Measurements from ENCODE around the gene SKIDA1.
A peak's percentile ranks its signal among the peaks of the same experiment; 100 is the strongest.

The SKIDA1 gene

DNA sequence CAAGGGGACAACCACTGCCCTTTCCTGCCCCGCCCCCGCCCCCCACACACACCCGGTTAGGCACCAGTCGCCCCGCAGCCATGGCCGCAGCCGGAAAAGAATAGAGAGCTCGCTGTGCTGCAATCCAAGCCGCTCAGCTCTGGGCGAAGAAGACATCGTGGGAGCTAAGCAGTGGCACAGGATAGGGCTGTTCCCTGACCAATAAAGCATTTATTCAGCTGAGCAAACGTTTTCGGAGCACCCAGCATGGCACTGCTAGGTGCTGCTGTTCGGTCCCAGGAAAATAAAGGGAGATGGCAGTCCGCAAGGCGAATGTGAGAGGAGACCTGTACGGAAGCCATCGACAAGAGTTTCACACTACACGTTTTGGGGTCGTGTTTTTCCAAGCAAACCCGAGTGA, 18.3 kb downstream of the SKIDA1 start:
- Histone ChIP-seq H3K4me2 (ENCODE audit: low read depth, low read length, poor library complexity, severe bottlenecking) (no peak overlapping the region), H3F3A (ENCODE audit: low read depth) (no peaks in the 10 kb centered on the region), H3K4me1 (ENCODE audit: insufficient read depth, low read length, poor library complexity, severe bottlenecking) (peaks cover 8% of the 10 kb centered on the region), H3K36me3 (ENCODE audit: insufficient read depth, low read length) (no peaks in the 10 kb centered on the region), H3K27me3 (ENCODE audit: insufficient read depth, low read length, poor library complexity, severe bottlenecking) (no peaks in the 10 kb centered on the region), H3K9me3 (ENCODE audit: insufficient read depth, low read depth, low read length) (no peaks in the 10 kb centered on the region), H3K9me2 (replicated peaks; ENCODE audit: low read depth, low read length) (no peaks in the 10 kb centered on the region), H4K20me1 (ENCODE audit: insufficient read depth, low read length, poor library complexity, severe bottlenecking) (no peaks in the 10 kb centered on the region), H3K9ac (ENCODE audit: low read depth, low read length, poor library complexity, severe bottlenecking) (no peak overlapping the region), H3K79me2 (ENCODE audit: insufficient read depth, low read length) (no peaks in the 10 kb centered on the region), H3K4me3 (ENCODE audit: low read length, poor library complexity, severe bottlenecking) (no peak overlapping the region), H2AFZ (ENCODE audit: low read length) (no peak overlapping the region)
- TF ChIP-seq, protein P1, sequence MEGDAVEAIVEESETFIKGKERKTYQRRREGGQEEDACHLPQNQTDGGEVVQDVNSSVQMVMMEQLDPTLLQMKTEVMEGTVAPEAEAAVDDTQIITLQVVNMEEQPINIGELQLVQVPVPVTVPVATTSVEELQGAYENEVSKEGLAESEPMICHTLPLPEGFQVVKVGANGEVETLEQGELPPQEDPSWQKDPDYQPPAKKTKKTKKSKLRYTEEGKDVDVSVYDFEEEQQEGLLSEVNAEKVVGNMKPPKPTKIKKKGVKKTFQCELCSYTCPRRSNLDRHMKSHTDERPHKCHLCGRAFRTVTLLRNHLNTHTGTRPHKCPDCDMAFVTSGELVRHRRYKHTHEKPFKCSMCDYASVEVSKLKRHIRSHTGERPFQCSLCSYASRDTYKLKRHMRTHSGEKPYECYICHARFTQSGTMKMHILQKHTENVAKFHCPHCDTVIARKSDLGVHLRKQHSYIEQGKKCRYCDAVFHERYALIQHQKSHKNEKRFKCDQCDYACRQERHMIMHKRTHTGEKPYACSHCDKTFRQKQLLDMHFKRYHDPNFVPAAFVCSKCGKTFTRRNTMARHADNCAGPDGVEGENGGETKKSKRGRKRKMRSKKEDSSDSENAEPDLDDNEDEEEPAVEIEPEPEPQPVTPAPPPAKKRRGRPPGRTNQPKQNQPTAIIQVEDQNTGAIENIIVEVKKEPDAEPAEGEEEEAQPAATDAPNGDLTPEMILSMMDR (conservative IDR thresholded peaks at IDR 0.05; ENCODE audit: low read length), result no peak
- no peak for TF ChIP-seq EZH2phosphoT487 (IDR thresholded peaks at IDR 0.05; ENCODE audit: borderline replicate concordance)

DNA sequence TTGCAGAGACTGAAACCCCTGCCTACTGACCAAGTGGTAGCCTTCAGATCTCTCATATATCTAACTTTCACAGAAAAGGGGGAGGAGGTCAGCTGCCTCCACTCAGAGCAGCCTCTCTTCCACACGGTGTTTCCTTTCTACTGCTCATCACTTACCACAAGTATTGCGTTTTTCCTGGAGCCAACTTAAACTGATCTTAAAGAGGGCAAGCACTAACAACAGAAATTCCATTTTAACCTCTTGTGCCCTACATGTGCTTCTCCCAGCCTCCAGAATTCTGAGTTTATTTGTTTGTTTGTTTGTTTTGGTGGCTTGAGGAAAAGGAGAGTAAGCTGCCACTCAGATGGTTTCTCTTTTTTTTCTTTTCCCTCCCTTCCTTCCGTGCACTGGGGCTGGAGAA, 19.1 kb downstream of the SKIDA1 start:
- H3K9me3 ChIP-seq (ENCODE audit: insufficient read depth, low read depth, low read length), result no peaks in the 10 kb centered on the region
- H3K4me3 ChIP-seq (ENCODE audit: low read length, poor library complexity, severe bottlenecking), result no peak overlapping the region
- no peaks in the 10 kb centered on the region for H3K9me2 ChIP-seq (replicated peaks; ENCODE audit: low read depth, low read length)
- H2AFZ ChIP-seq (ENCODE audit: low read length), result peak overlapping the region; percentile 48; the same call in 1 of the 2 replicates
- H3K36me3 ChIP-seq (ENCODE audit: insufficient read depth, low read length), result no peaks in the 10 kb centered on the region
- no peaks in the 10 kb centered on the region for H3F3A ChIP-seq (ENCODE audit: low read depth)
- H4K20me1 ChIP-seq (ENCODE audit: insufficient read depth, low read length, poor library complexity, severe bottlenecking), result no peaks in the 10 kb centered on the region
- H3K27me3 ChIP-seq (ENCODE audit: insufficient read depth, low read length, poor library complexity, severe bottlenecking), result no peaks in the 10 kb centered on the region
- H3K4me2 ChIP-seq (ENCODE audit: low read depth, low read length, poor library complexity, severe bottlenecking), result peak overlapping the region; percentile 30
- H3K79me2 ChIP-seq (ENCODE audit: insufficient read depth, low read length), result no peaks in the 10 kb centered on the region
- H3K4me1 ChIP-seq (ENCODE audit: insufficient read depth, low read length, poor library complexity, severe bottlenecking), result peaks cover 8% of the 10 kb centered on the region
- TF ChIP-seq, protein P1 (conservative IDR thresholded peaks at IDR 0.05; ENCODE audit: low read length), result no peak
- no peak for TF ChIP-seq EZH2phosphoT487 (IDR thresholded peaks at IDR 0.05; ENCODE audit: borderline replicate concordance)
- no peak overlapping the region for H3K9ac ChIP-seq (ENCODE audit: low read depth, low read length, poor library complexity, severe bottlenecking)

DNA sequence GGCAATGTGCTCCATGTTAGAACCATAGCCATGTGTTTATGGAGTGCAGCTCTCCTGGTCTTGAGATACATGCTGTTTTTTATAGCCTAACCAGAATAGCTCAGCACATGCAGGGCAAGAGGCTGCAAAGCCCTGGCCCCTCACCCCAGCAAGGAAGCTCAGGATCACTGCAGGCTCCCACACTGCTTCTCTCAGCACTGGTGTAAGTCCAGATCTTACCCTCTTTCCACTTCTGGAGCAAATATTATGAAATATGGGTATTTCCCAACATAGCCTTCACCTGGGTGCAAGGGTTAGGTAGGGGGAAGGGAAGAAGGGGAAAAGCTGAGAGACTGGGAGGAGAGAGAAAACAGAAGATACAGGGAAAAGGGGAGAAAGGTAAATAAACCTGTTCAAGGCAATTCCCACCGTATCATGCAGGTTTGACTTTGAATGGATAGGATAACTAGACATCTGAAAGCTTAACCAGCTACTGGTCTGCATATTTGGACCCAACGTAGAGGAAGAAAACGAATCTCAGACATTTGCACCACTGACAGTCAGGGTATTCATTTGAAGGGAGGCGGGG, 19.7 kb downstream of the SKIDA1 start:
- Histone ChIP-seq H4K20me1 (ENCODE audit: insufficient read depth, low read length, poor library complexity, severe bottlenecking) (no peaks in the 10 kb centered on the region), H3K79me2 (ENCODE audit: insufficient read depth, low read length) (no peaks in the 10 kb centered on the region), H3K9ac (ENCODE audit: low read depth, low read length, poor library complexity, severe bottlenecking) (no peak overlapping the region), H2AFZ (ENCODE audit: low read length) (0 out of 2 replicates have a peak overlapping the region, but pooled peaks have one; percentile 48), H3K36me3 (ENCODE audit: insufficient read depth, low read length) (no peaks in the 10 kb centered on the region), H3K4me3 (ENCODE audit: low read length, poor library complexity, severe bottlenecking) (no peak overlapping the region), H3K9me2 (replicated peaks; ENCODE audit: low read depth, low read length) (no peaks in the 10 kb centered on the region), H3F3A (ENCODE audit: low read depth) (no peaks in the 10 kb centered on the region), H3K4me1 (ENCODE audit: insufficient read depth, low read length, poor library complexity, severe bottlenecking) (peaks cover 8% of the 10 kb centered on the region), H3K4me2 (ENCODE audit: low read depth, low read length, poor library complexity, severe bottlenecking) (peak overlapping the region; percentile 30), H3K9me3 (ENCODE audit: insufficient read depth, low read depth, low read length) (no peaks in the 10 kb centered on the region), H3K27me3 (ENCODE audit: insufficient read depth, low read length, poor library complexity, severe bottlenecking) (no peaks in the 10 kb centered on the region)
- no peak for TF ChIP-seq EZH2phosphoT487 (IDR thresholded peaks at IDR 0.05; ENCODE audit: borderline replicate concordance)
- TF ChIP-seq, protein P1 (conservative IDR thresholded peaks at IDR 0.05; ENCODE audit: low read length), result no peak
